Esophagus muscularis mucosa (tissue), 4 donors: ENCODE results near the gene USP34.

Experiments used
- CTCF ChIP-seq, 3 experiments: fragments of 200-600 bp in 2 of 3; fragments of 450-650 bp in 1 of 3; sonication (generic) in 2 of 3; IDR thresholded peaks; one replicate each; pipeline ENCODE4 v1.5.1; 2017 to 2019; ENCODE audit warnings: antibody characterized with exemption in 3 of 3, mild to moderate bottlenecking in 2 of 3, moderate library complexity in 1 of 3
- EP300 ChIP-seq: sonication (generic); formaldehyde crosslinking; IDR thresholded peaks from one replicate; pipeline ENCODE4 v1.6.1; 2017; ENCODE audit warnings: antibody characterized with exemption
- POLR2A ChIP-seq: fragments of 450-650 bp; IDR thresholded peaks from one replicate; pipeline ENCODE4 v1.6.1; 2017; ENCODE audit warnings: antibody characterized with exemption, moderate library complexity, mild to moderate bottlenecking, low read depth
- POLR2AphosphoS5 ChIP-seq, 2 donors: sonication (generic); formaldehyde crosslinking; IDR thresholded peaks; one replicate each; pipeline ENCODE4 v1.6.1; 2017; ENCODE audit warnings: antibody characterized with exemption in 2 of 2

- TF ChIP-seq CTCF (IDR thresholded peaks at IDR 0.05) (no peak), EP300 (no peak), POLR2A (no peak), POLR2AphosphoS5 (IDR thresholded peaks at IDR 0.05) (no peak)
Measured at GRCh38 chr2:61361068-61361467, 109.8 kb downstream of the USP34 start.
